ENCODE data around the gene CLDN12. TPM values are rescaled to one million over a fixed set of nuclear protein-coding genes. Genes with fewer than 3 reads are reported as not detected.
A peak's percentile ranks its signal among the peaks of the same experiment; 100 is the strongest.

CLDN12 gene
- total RNA-seq, 1 experiment from 2014 or later = 39.4 TPM

GRCh38 chr7:90432752-90433151, 29.5 kb downstream of the CLDN12 start (continued):
- no peak for TF ChIP-seq ZNF425 (CRISPR knock-in tag; conservative IDR thresholded peaks at IDR 0.05)
- TF ChIP-seq SOX15 (CRISPR knock-in tag; IDR thresholded peaks at IDR 0.05) = no peak
- TF ChIP-seq AR (CRISPR knock-in tag; IDR thresholded peaks at IDR 0.05) = no peak
- TF ChIP-seq ZBTB21 (CRISPR knock-in tag; IDR thresholded peaks at IDR 0.05; ENCODE audit: borderline replicate concordance) = no peak
- TF ChIP-seq ETV6 (CRISPR knock-in tag; IDR thresholded peaks at IDR 0.05) = no peak
- no peak for TF ChIP-seq FOXJ3 (CRISPR knock-in tag; IDR thresholded peaks at IDR 0.05; ENCODE audit: borderline replicate concordance)
- TF ChIP-seq PREB (CRISPR knock-in tag; IDR thresholded peaks at IDR 0.05; ENCODE audit: borderline replicate concordance) = no peak
- no peak for TF ChIP-seq ZNF423 (CRISPR knock-in tag; IDR thresholded peaks at IDR 0.05)
- no peak for TF ChIP-seq ATF6 (CRISPR knock-in tag; IDR thresholded peaks at IDR 0.05)

GRCh38 chr7:90433221-90433620, 30.0 kb downstream of the CLDN12 start:
- no peak overlapping the region for H3K27ac Mint-ChIP-seq
- CTCF ChIA-PET = interaction anchor here (0.7 to 1.0 kb wide), 3 partner anchors 22 to 121 kb away, joined by 3 to 4 read pairs (median 3); no protein-coding TSS in a partner anchor
- ATAC-seq (peak; percentile 43; the same call in 1 of the 2 replicates), DNase-seq (ENCODE audit: low spot score) (no peak)
- H3K4me3 Mint-ChIP-seq = no peak overlapping the region
- TF ChIP-seq ZNF281 (CRISPR knock-in tag; IDR thresholded peaks at IDR 0.05) (no peak), ZSCAN18 (CRISPR knock-in tag; IDR thresholded peaks at IDR 0.05) (no peak), OVOL2 (CRISPR knock-in tag; IDR thresholded peaks at IDR 0.05; ENCODE audit: borderline replicate concordance) (no peak), PREB (CRISPR knock-in tag; IDR thresholded peaks at IDR 0.05; ENCODE audit: borderline replicate concordance) (no peak), ZNF317 (CRISPR knock-in tag; IDR thresholded peaks at IDR 0.05; ENCODE audit: borderline replicate concordance, low read depth) (no peak), SOX15 (CRISPR knock-in tag; IDR thresholded peaks at IDR 0.05) (no peak), NFYB (CRISPR knock-in tag; conservative IDR thresholded peaks at IDR 0.05; ENCODE audit: low read depth) (no peak), AFF4 (CRISPR knock-in tag; IDR thresholded peaks at IDR 0.05; ENCODE audit: borderline replicate concordance) (no peak), EMX1 (CRISPR knock-in tag; IDR thresholded peaks at IDR 0.05) (no peak)
- peaks cover 2% of the 10 kb centered on the region for H3K36me3 Mint-ChIP-seq
- peaks cover 62% of the 10 kb centered on the region for H3K9me3 Mint-ChIP-seq
- POLR2A ChIA-PET = no interaction called here
- peaks cover 5% of the 10 kb centered on the region; the same call in 1 of the 2 replicates for H3K27me3 Mint-ChIP-seq (ENCODE audit: low read depth)
- peaks cover 12% of the 10 kb centered on the region for H3K4me1 Mint-ChIP-seq

Measured in WTC11 (cell line).